HG02943 (cell line): Measurements from ENCODE around the gene FGF22.
"Not testable (repeated sequence)": the region's sequence is repeated elsewhere in the genome, so short reads cannot be mapped to it uniquely, and the experiment has no call there.

ENCODE experiments used
- ATAC-seq: cut with Tn5 transposase; IDR thresholded peaks from one replicate; pipeline ENCODE4 v1.9.1; 2021; ENCODE audit warnings: mild to moderate bottlenecking, low read depth, moderate library complexity; ENCODE audit not compliant: unreplicated experiment

The FGF22 gene

GRCh38 chr19:620166-620862 lies 19.4 kb upstream of the FGF22 start:
- no peak for ATAC-seq

- not testable (repeated sequence) for ATAC-seq
Observed at GRCh38 chr19:621191-621590, 18.5 kb upstream of the FGF22 start.

GRCh38 chr19:621819-622218 lies 17.9 kb upstream of the FGF22 start:
- no peak for ATAC-seq

GRCh38 chr19:622666-623065 lies 17.0 kb upstream of the FGF22 start:
- ATAC-seq: no peak

GRCh38 chr19:623175-623916 lies 16.3 kb upstream of the FGF22 start:
- no peak for ATAC-seq

- ATAC-seq: no peak
Observed at GRCh38 chr19:623974-624373, 15.7 kb upstream of the FGF22 start.

- no peak for ATAC-seq
Observed at GRCh38 chr19:624433-625109, 15.1 kb upstream of the FGF22 start.

- no peak for ATAC-seq
Observed at GRCh38 chr19:625257-625656, 14.4 kb upstream of the FGF22 start.

- not testable (repeated sequence) for ATAC-seq
Observed at GRCh38 chr19:626566-626965, 13.1 kb upstream of the FGF22 start.

- ATAC-seq: no peak
Observed at GRCh38 chr19:628168-628567, 11.5 kb upstream of the FGF22 start.

GRCh38 chr19:629515-629914 lies 10.2 kb upstream of the FGF22 start:
- not testable (repeated sequence) for ATAC-seq

GRCh38 chr19:629961-630714 lies 9.5 kb upstream of the FGF22 start:
- ATAC-seq: no peak

GRCh38 chr19:632579-633067 lies 7.1 kb upstream of the FGF22 start:
- peak; percentile 15 for ATAC-seq

- peak; percentile 76 for ATAC-seq
Observed at GRCh38 chr19:633068-633785, 6.5 kb upstream of the FGF22 start, which contains the start of gene POLRMT. POLRMT (minus strand) TSS chr19:633537; CDS start chr19:633512, 25 bp downstream.

- ATAC-seq: no peak
Observed at GRCh38 chr19:633786-634639, 5.7 kb upstream of the FGF22 start.

- no peak for ATAC-seq
Observed at GRCh38 chr19:634975-635652, 4.6 kb upstream of the FGF22 start.

GRCh38 chr19:638906-639252 lies 800 bp upstream of the FGF22 start:
- ATAC-seq: no peak

GRCh38 chr19:640161-640558 lies 481 bp downstream of the FGF22 start:
- ATAC-seq: peak; percentile 26
